SK-N-SH (cell line): ENCODE data around the gene MPPED2. TPM values are rescaled to one million over a fixed set of nuclear protein-coding genes. Genes with fewer than 3 reads are reported as not detected.

ENCODE experiments used
- CTCF ChIA-PET: fragments of 300-600, 350-600 bp; formaldehyde crosslinking; extraction: SDS; loops from one replicate; lab custom pipeline; 2021; lab: Yijun Ruan, JAX
- POLR2A ChIA-PET: fragments of 350-600 bp; sonication (Branson Sonifier 250); formaldehyde crosslinking; extraction: SDS; loops from one replicate; lab custom pipeline; 2020; ENCODE audit warnings: antibody characterized with exemption, inconsistent platforms; lab: Yijun Ruan, JAX
- DNase-seq: peaks from one replicate; pipeline ENCODE4 v3.0.0; 2012
- H2AFZ ChIP-seq: fragments of 200-600 bp; sonication (generic); 2 replicates; pipeline ENCODE4 v1.8.1; 2016; ENCODE audit warnings: antibody characterized with exemption, mild to moderate bottlenecking, low read depth
- H3F3A ChIP-seq: fragments of 200-600 bp; sonication (generic); replicated peaks from 2 replicates; pipeline ENCODE3; 2016; ENCODE audit warnings: antibody characterized with exemption, mild to moderate bottlenecking; ENCODE audit not compliant: insufficient read depth
- H3K27ac ChIP-seq, 2 experiments: fragments of 200-500 bp in 1 of 2; fragments of 200-600 bp in 1 of 2; sonication (Bioruptor generic) in 1 of 2; sonication (generic), shearing (Covaris generic) in 1 of 2; 2 replicates each; pipeline versions ENCODE4 v1.5.1 to v1.6.1; 2014 to 2016; ENCODE audit warnings: low read depth in 2 of 2, inconsistent platforms in 1 of 2, low read length in 1 of 2, mild to moderate bottlenecking in 1 of 2, mixed read lengths in 1 of 2
- H3K27me3 ChIP-seq: fragments of 200-600 bp; sonication (generic), shearing (Covaris generic); 2 replicates; pipeline ENCODE4 v1.6.1; 2016; ENCODE audit warnings: mixed run types; ENCODE audit not compliant: insufficient read depth
- H3K36me3 ChIP-seq, 2 experiments: fragments of 200-500 bp in 1 of 2; fragments of 200-600 bp in 1 of 2; sonication (Bioruptor generic) in 1 of 2; sonication (generic) in 1 of 2; replicated peaks in 1 of 2; 2 replicates each; pipeline versions ENCODE3 to v1.5.1; 2014 to 2016; ENCODE audit warnings: low read length in 1 of 2, mild to moderate bottlenecking in 1 of 2; ENCODE audit not compliant: insufficient read depth in 2 of 2, control insufficient read depth in 1 of 2
- H3K4me1 ChIP-seq, 2 experiments: fragments of 200-500 bp in 1 of 2; fragments of 200-600 bp in 1 of 2; sonication (Bioruptor generic) in 1 of 2; sonication (generic), shearing (Covaris generic) in 1 of 2; 2 replicates each; pipeline versions ENCODE4 v1.5.1 to v1.6.1; 2014 to 2016; ENCODE audit warnings: low read depth in 1 of 2, low read length in 1 of 2, mixed run types in 1 of 2; ENCODE audit not compliant: insufficient read depth in 2 of 2, control insufficient read depth in 1 of 2
- H3K4me2 ChIP-seq: fragments of 200-600 bp; sonication (generic), shearing (Covaris generic); 2 replicates; pipeline ENCODE4 v1.6.1; 2017; ENCODE audit warnings: mixed run types
- H3K4me3 ChIP-seq, 2 experiments: fragments of 200-500 bp in 1 of 2; fragments of 200-600 bp in 1 of 2; sonication (Bioruptor generic) in 1 of 2; sonication (generic), shearing (Covaris generic) in 1 of 2; 2 replicates each; pipeline versions ENCODE4 v1.5.1 to v1.8.1; 2014 to 2016; ENCODE audit warnings: low read depth in 2 of 2, inconsistent platforms in 1 of 2, low read length in 1 of 2, mild to moderate bottlenecking in 1 of 2, mixed read lengths in 1 of 2, moderate library complexity in 1 of 2
- H3K79me2 ChIP-seq: fragments of 200-600 bp; sonication (generic); 2 replicates; pipeline ENCODE4 v1.8.1; 2017; ENCODE audit warnings: mild to moderate bottlenecking; ENCODE audit not compliant: insufficient read depth
- H3K9ac ChIP-seq: fragments of 200-600 bp; sonication (generic); 2 replicates; pipeline ENCODE4 v1.6.1; 2017; ENCODE audit warnings: mixed run types
- H3K9me2 ChIP-seq: fragments of 200-600 bp; sonication (generic); 2 replicates; pipeline ENCODE4 v1.6.1; 2017; ENCODE audit warnings: mixed run types
- H3K9me3 ChIP-seq: fragments of 200-600 bp; sonication (generic); 2 replicates; pipeline ENCODE4 v1.6.1; 2017; ENCODE audit warnings: mixed run types, mild to moderate bottlenecking, moderate library complexity
- H4K20me1 ChIP-seq: fragments of 200-600 bp; sonication (generic); 2 replicates; pipeline ENCODE4 v1.6.1; 2017; ENCODE audit warnings: mild to moderate bottlenecking, mixed run types; ENCODE audit not compliant: insufficient read depth
- FOSL2 ChIP-seq: IDR thresholded peaks from 2 replicates; pipeline ENCODE4 v1.4.0; 2012; ENCODE audit warnings: low read depth, mild to moderate bottlenecking, moderate library complexity, borderline replicate concordance
- FOXJ3 ChIP-seq: sonication (generic); formaldehyde crosslinking; IDR thresholded peaks from 2 replicates; pipeline ENCODE4 v1.5.1; 2020; ENCODE audit warnings: mild to moderate bottlenecking, missing genetic modification reagents
- FOXM1 ChIP-seq: IDR thresholded peaks from 2 replicates; pipeline ENCODE4 v1.4.0; 2012; ENCODE audit warnings: low read depth, mild to moderate bottlenecking
- GABPA ChIP-seq: IDR thresholded peaks from 2 replicates; pipeline ENCODE4 v1.4.0; 2012; ENCODE audit warnings: low read depth, mild to moderate bottlenecking
- GATA2 ChIP-seq: sonication (generic); formaldehyde crosslinking; IDR thresholded peaks from 2 replicates; pipeline ENCODE4 v1.5.0; 2020; ENCODE audit warnings: mild to moderate bottlenecking, missing genetic modification reagents
- JUND ChIP-seq: IDR thresholded peaks from 2 replicates; pipeline ENCODE4 v1.4.0; 2012
- MEF2A ChIP-seq: IDR thresholded peaks from 2 replicates; pipeline ENCODE4 v1.4.0; 2012; ENCODE audit warnings: low read depth, borderline replicate concordance
- NFIC ChIP-seq: IDR thresholded peaks from 2 replicates; pipeline ENCODE4 v1.4.0; 2012; ENCODE audit warnings: borderline replicate concordance
- NRF1 ChIP-seq: IDR thresholded peaks from 2 replicates; pipeline ENCODE4 v1.6.1; 2012; ENCODE audit warnings: low read depth, mild to moderate bottlenecking, low read length
- RAD21 ChIP-seq: IDR thresholded peaks from 2 replicates; pipeline ENCODE4 v1.6.1; 2012; ENCODE audit warnings: mild to moderate bottlenecking, low read length
- RFX5 ChIP-seq: IDR thresholded peaks from 2 replicates; pipeline ENCODE4 v1.6.1; 2012; ENCODE audit warnings: mild to moderate bottlenecking, improper control_type of control experiment, low read length
- SIN3A ChIP-seq: IDR thresholded peaks from 2 replicates; pipeline ENCODE4 v1.6.1; 2012; ENCODE audit warnings: low read depth, mild to moderate bottlenecking, low read length, moderate library complexity, borderline replicate concordance
- TAF1 ChIP-seq: IDR thresholded peaks from 2 replicates; pipeline ENCODE4 v1.6.1; 2012; ENCODE audit warnings: low read depth, mild to moderate bottlenecking, low read length, moderate library complexity, borderline replicate concordance
- TEAD4 ChIP-seq: IDR thresholded peaks from 2 replicates; pipeline ENCODE4 v1.4.0; 2012; ENCODE audit warnings: mild to moderate bottlenecking, borderline replicate concordance; ENCODE audit not compliant: insufficient read depth
- WGBS: methylation state at CpG from one replicate; pipeline ENCODE4 v1.1.6; 2017; ENCODE audit warnings: low lambda C conversion rate; 5-methylcytosine and 5-hydroxymethylcytosine counted together
- polyA plus RNA-seq, 3 experiments: library from polyadenylated mRNA; depleted of rRNA; stranded (reverse); fragments of >200 nt; gene quantifications; 2 replicates each; pipeline ENCODE4 v1.2.3, GENCODE V29; 2012
- TF ChIP-seq, protein P1 (sequence below): fragments of 200-600 bp; sonication (generic); IDR thresholded peaks from 2 replicates; pipeline ENCODE4 v1.6.1; 2017; ENCODE audit warnings: antibody characterized with exemption, mild to moderate bottlenecking, moderate library complexity
- TF ChIP-seq, protein P2 (sequence below): IDR thresholded peaks from 2 replicates; pipeline ENCODE4 v1.4.0; 2012; ENCODE audit warnings: low read depth
- TF ChIP-seq, protein P3 (sequence below): fragments of 150-350 bp; IDR thresholded peaks from 2 replicates; pipeline ENCODE4 v1.6.1; 2017; ENCODE audit warnings: antibody characterized with exemption, low read length, low read depth, borderline replicate concordance
- TF ChIP-seq, protein P4 (sequence below): IDR thresholded peaks from 2 replicates; pipeline ENCODE4 v1.4.0; 2012; ENCODE audit warnings: low read depth, borderline replicate concordance

Gene MPPED2
- polyA plus RNA-seq, 1 of the 3 experiments (the other 2 are of a cell fraction): 0.05 TPM

DNA sequence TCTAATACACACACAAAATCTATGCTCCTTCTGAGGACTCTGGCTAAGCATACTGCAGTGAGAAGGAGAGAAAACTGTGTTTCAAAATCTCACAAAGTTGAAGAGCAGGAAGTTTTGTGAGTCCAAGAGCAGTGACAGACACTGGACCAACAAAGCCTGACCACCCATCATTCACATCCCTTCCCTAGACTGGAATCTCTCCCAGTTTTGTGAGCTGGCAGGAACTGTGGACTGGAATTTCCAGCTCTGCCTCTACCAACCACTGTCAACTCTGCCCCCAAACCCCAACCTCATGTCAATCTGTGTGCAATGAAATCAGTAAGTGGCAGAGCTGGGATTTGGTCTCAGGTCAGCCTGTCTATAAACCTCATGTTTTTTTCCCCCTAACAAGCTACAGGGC is 150.7 kb downstream of the MPPED2 start (continued):
- TF ChIP-seq, protein P1, sequence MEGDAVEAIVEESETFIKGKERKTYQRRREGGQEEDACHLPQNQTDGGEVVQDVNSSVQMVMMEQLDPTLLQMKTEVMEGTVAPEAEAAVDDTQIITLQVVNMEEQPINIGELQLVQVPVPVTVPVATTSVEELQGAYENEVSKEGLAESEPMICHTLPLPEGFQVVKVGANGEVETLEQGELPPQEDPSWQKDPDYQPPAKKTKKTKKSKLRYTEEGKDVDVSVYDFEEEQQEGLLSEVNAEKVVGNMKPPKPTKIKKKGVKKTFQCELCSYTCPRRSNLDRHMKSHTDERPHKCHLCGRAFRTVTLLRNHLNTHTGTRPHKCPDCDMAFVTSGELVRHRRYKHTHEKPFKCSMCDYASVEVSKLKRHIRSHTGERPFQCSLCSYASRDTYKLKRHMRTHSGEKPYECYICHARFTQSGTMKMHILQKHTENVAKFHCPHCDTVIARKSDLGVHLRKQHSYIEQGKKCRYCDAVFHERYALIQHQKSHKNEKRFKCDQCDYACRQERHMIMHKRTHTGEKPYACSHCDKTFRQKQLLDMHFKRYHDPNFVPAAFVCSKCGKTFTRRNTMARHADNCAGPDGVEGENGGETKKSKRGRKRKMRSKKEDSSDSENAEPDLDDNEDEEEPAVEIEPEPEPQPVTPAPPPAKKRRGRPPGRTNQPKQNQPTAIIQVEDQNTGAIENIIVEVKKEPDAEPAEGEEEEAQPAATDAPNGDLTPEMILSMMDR: no peak
- TF ChIP-seq FOSL2: no peak
- no peak for TF ChIP-seq NFIC
- TF ChIP-seq, protein P2, sequence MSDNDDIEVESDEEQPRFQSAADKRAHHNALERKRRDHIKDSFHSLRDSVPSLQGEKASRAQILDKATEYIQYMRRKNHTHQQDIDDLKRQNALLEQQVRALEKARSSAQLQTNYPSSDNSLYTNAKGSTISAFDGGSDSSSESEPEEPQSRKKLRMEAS: no peak
- no peak for TF ChIP-seq FOXM1
- TF ChIP-seq RAD21: no peak
- no peak for TF ChIP-seq JUND
- no peak for TF ChIP-seq TAF1

DNA sequence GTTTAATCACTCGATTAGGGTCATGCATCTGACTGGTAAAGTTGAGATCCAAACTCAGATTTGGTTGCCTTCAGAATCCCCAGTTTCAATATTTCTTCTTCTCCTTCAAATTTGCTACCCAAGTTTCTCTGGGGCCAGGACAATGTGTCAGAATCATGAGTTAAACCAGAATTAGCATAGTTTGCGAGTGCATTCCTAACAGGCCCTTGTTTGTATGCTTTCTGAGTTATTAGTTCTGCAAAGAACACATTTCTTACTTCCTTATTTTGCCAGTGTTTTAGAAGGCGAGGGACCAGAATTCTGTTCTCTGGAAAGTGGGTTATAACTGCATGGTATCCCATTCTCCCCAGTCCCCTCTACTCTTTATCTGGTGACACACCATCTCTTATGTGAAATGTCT is 151.3 kb downstream of the MPPED2 start:
- H3K4me1 ChIP-seq: no peaks in the 10 kb centered on the region; a peak in 1 of 4 replicates
- H3K27me3 ChIP-seq: no peaks in the 10 kb centered on the region
- no peak overlapping the region for H3K27ac ChIP-seq
- H2AFZ ChIP-seq: no peak overlapping the region
- H3K36me3 ChIP-seq: no peaks in the 10 kb centered on the region
- no peak for TF ChIP-seq FOXM1
- no peak for TF ChIP-seq NRF1
- POLR2A ChIA-PET: no interaction called here
- no peaks in the 10 kb centered on the region for H4K20me1 ChIP-seq
- no peaks in the 10 kb centered on the region for H3K9me2 ChIP-seq
- no peaks in the 10 kb centered on the region for H3K9me3 ChIP-seq
- no peak overlapping the region for H3K4me2 ChIP-seq
- DNase-seq: no peak
- no peaks in the 10 kb centered on the region for H3F3A ChIP-seq
- H3K4me3 ChIP-seq: no peak overlapping the region
- WGBS: 19% methylated on average over 3 of the region's 3 CpGs
- H3K9ac ChIP-seq: no peak overlapping the region
- CTCF ChIA-PET: interaction anchor here (1.0 to 2.0 kb wide), 2 partner anchors 11 to 20 kb away, joined by 3 to 4 read pairs; no protein-coding TSS in a partner anchor
- no peaks in the 10 kb centered on the region for H3K79me2 ChIP-seq

DNA sequence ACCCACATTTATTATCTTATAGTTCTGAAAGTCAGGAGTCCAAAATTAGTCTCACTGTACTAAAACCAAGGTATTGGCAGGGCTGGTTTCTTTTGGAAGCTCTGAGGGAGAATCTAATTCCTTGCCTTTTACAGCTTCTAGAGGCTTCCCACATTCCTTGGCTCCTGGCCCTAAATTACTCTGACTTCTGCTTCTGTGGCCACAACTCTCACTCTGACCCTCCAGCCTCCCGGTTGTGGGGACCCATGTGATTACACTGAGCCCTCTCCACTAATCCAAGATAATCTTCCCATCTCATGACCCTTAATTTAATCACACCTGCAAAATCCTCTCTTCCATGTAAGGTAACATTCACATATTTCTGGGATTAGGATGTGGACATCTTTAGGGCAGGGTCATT is 152.3 kb downstream of the MPPED2 start:
- Histone ChIP-seq H3K9me3 (no peaks in the 10 kb centered on the region), H3K4me3 (no peak overlapping the region), H3K9ac (no peak overlapping the region), H3K4me2 (no peak overlapping the region), H3K27me3 (no peaks in the 10 kb centered on the region), H3K9me2 (no peaks in the 10 kb centered on the region), H4K20me1 (no peaks in the 10 kb centered on the region), H3K4me1 (peaks cover 0 to 9% of the 10 kb centered on the region in 2 experiments; a peak in 2 of 4 replicates), H3K27ac (no peak overlapping the region), H3K36me3 (no peaks in the 10 kb centered on the region), H3F3A (no peaks in the 10 kb centered on the region), H2AFZ (no peak overlapping the region), H3K79me2 (no peaks in the 10 kb centered on the region)
- DNase-seq: no peak
- 33% methylated on average over 1 of the region's 1 CpG for WGBS
- POLR2A ChIA-PET: no interaction called here
- CTCF ChIA-PET: interaction anchor here (1.0 kb wide), 1 partner anchor 10 kb away, joined by 3 read pairs; no protein-coding TSS in a partner anchor
- TF ChIP-seq FOSL2 (no peak), MEF2A (no peak), RFX5 (no peak), TEAD4 (no peak), NRF1 (no peak), JUND (no peak), SIN3A (no peak), GATA2 (CRISPR knock-in tag) (no peak), GABPA (no peak), TAF1 (no peak), FOXJ3 (CRISPR knock-in tag) (no peak)
- TF ChIP-seq, protein P1: no peak
- TF ChIP-seq, protein P3, sequence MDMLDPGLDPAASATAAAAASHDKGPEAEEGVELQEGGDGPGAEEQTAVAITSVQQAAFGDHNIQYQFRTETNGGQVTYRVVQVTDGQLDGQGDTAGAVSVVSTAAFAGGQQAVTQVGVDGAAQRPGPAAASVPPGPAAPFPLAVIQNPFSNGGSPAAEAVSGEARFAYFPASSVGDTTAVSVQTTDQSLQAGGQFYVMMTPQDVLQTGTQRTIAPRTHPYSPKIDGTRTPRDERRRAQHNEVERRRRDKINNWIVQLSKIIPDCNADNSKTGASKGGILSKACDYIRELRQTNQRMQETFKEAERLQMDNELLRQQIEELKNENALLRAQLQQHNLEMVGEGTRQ: no peak
- TF ChIP-seq, protein P4, sequence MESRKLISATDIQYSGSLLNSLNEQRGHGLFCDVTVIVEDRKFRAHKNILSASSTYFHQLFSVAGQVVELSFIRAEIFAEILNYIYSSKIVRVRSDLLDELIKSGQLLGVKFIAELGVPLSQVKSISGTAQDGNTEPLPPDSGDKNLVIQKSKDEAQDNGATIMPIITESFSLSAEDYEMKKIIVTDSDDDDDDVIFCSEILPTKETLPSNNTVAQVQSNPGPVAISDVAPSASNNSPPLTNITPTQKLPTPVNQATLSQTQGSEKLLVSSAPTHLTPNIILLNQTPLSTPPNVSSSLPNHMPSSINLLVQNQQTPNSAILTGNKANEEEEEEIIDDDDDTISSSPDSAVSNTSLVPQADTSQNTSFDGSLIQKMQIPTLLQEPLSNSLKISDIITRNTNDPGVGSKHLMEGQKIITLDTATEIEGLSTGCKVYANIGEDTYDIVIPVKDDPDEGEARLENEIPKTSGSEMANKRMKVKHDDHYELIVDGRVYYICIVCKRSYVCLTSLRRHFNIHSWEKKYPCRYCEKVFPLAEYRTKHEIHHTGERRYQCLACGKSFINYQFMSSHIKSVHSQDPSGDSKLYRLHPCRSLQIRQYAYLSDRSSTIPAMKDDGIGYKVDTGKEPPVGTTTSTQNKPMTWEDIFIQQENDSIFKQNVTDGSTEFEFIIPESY: no peak
- TF ChIP-seq, protein P2: no peak
